ENCODE data around the gene TSBP1. TPM values are rescaled to one million over a fixed set of nuclear protein-coding genes. Genes with fewer than 3 reads are reported as not detected.

TSBP1 gene
- total and polyA plus RNA-seq, 4 experiments from 2014 or later = not detected

GRCh38 chr6:32393665-32394420, 22.1 kb upstream of the TSBP1 start:
- CTCF ChIA-PET (ENCODE audit: partially characterized antibody) = no interaction called here
- H3K36me3 Mint-ChIP-seq = no peaks in the 10 kb centered on the region
- no peak overlapping the region for H3K27ac ChIP-seq (ENCODE audit: low read depth, low read length)
- no peaks in the 10 kb centered on the region for H3K27me3 ChIP-seq (ENCODE audit: insufficient read depth, low read length)
- H3K4me3 Mint-ChIP-seq = no peak overlapping the region
- no peaks in the 10 kb centered on the region for H3K4me1 ChIP-seq (ENCODE audit: insufficient read depth, low read length)
- H3K9me3 Mint-ChIP-seq = no peaks in the 10 kb centered on the region
- POLR2A ChIA-PET (ENCODE audit: partially characterized antibody) = no interaction called here
- intact Hi-C loops (cut with micrococcal nuclease) = no loop called here
- H3K9me3 ChIP-seq (ENCODE audit: control insufficient read depth in 1 of 2, low read length in 2 of 2) = no peaks in the 10 kb centered on the region
- DNase-seq = no peak
- H3K27ac Mint-ChIP-seq = no peak overlapping the region
- no peaks in the 10 kb centered on the region for H3K36me3 ChIP-seq (ENCODE audit: insufficient read depth, low read length)
- peaks cover 11 to 13% of the 10 kb centered on the region in 2 donors for H3K27me3 Mint-ChIP-seq
- no peak overlapping the region for H3K4me3 ChIP-seq (ENCODE audit: low read length in 2 of 2)
- H3K4me1 Mint-ChIP-seq = no peaks in the 10 kb centered on the region

- H3K27me3 Mint-ChIP-seq = peaks cover 20 to 22% of the 10 kb centered on the region in 2 donors
- H3K27ac Mint-ChIP-seq = no peak overlapping the region
- intact Hi-C loops (cut with micrococcal nuclease) = no loop called here
- H3K4me1 Mint-ChIP-seq = no peaks in the 10 kb centered on the region
- DNase-seq = no peak
- POLR2A ChIA-PET (ENCODE audit: partially characterized antibody) = no interaction called here
- no peaks in the 10 kb centered on the region for H3K27me3 ChIP-seq (ENCODE audit: insufficient read depth, low read length)
- H3K4me1 ChIP-seq (ENCODE audit: insufficient read depth, low read length) = no peaks in the 10 kb centered on the region
- H3K9me3 Mint-ChIP-seq = no peaks in the 10 kb centered on the region
- CTCF ChIA-PET (ENCODE audit: partially characterized antibody) = no interaction called here
- no peaks in the 10 kb centered on the region for H3K36me3 Mint-ChIP-seq
- no peaks in the 10 kb centered on the region for H3K9me3 ChIP-seq (ENCODE audit: control insufficient read depth in 1 of 2, low read length in 2 of 2)
- no peaks in the 10 kb centered on the region for H3K36me3 ChIP-seq (ENCODE audit: insufficient read depth, low read length)
- H3K4me3 ChIP-seq (ENCODE audit: low read length in 2 of 2) = no peak overlapping the region
- no peak overlapping the region for H3K4me3 Mint-ChIP-seq
- no peak overlapping the region for H3K27ac ChIP-seq (ENCODE audit: low read depth, low read length)
Observed at GRCh38 chr6:32391505-32391904, 19.8 kb upstream of the TSBP1 start.

GRCh38 chr6:32387589-32388340, 16.1 kb upstream of the TSBP1 start:
- H3K9me3 Mint-ChIP-seq = no peaks in the 10 kb centered on the region
- H3K27me3 Mint-ChIP-seq = peaks cover 16 to 31% of the 10 kb centered on the region in 2 donors
- H3K27ac Mint-ChIP-seq = no peak overlapping the region
- H3K4me3 Mint-ChIP-seq = no peak overlapping the region
- H3K9me3 ChIP-seq (ENCODE audit: control insufficient read depth in 1 of 2, low read length in 2 of 2) = no peaks in the 10 kb centered on the region
- H3K36me3 Mint-ChIP-seq = no peaks in the 10 kb centered on the region
- H3K4me1 Mint-ChIP-seq = peaks cover 0 to 3% (median 0%) of the 10 kb centered on the region in 4 donors
- H3K36me3 ChIP-seq (ENCODE audit: insufficient read depth, low read length) = no peaks in the 10 kb centered on the region
- no peaks in the 10 kb centered on the region for H3K4me1 ChIP-seq (ENCODE audit: insufficient read depth, low read length)
- no peaks in the 10 kb centered on the region for H3K27me3 ChIP-seq (ENCODE audit: insufficient read depth, low read length)
- DNase-seq = no peak
- ChIA-PET POLR2A (ENCODE audit: partially characterized antibody) (no interaction called here), CTCF (ENCODE audit: partially characterized antibody) (interaction anchor here (0.8 to 1.5 kb wide), 3 partner anchors 17 to 181 kb away, joined by 3 read pairs; no protein-coding TSS in a partner anchor)
- no peak overlapping the region for H3K4me3 ChIP-seq (ENCODE audit: low read length in 2 of 2)
- intact Hi-C loops (cut with micrococcal nuclease) = no loop called here
- H3K27ac ChIP-seq (ENCODE audit: low read depth, low read length) = no peak overlapping the region

GRCh38 chr6:32386040-32386439, 14.3 kb upstream of the TSBP1 start:
- no peak for DNase-seq
- Histone ChIP-seq H3K9me3 (ENCODE audit: control insufficient read depth in 1 of 2, low read length in 2 of 2) (no peaks in the 10 kb centered on the region), H3K36me3 (ENCODE audit: insufficient read depth, low read length) (no peaks in the 10 kb centered on the region), H3K4me3 (ENCODE audit: low read length in 2 of 2) (no peak overlapping the region), H3K27me3 (ENCODE audit: insufficient read depth, low read length) (no peaks in the 10 kb centered on the region), H3K27ac (ENCODE audit: low read depth, low read length) (no peak overlapping the region), H3K4me1 (ENCODE audit: insufficient read depth, low read length) (no peaks in the 10 kb centered on the region)
- intact Hi-C loops (cut with micrococcal nuclease) = no loop called here
- Mint-ChIP-seq H3K9me3 (no peaks in the 10 kb centered on the region), H3K4me3 (no peak overlapping the region), H3K27ac (no peak overlapping the region), H3K4me1 (peaks cover 0 to 3% (median 0%) of the 10 kb centered on the region in 4 donors), H3K36me3 (no peaks in the 10 kb centered on the region), H3K27me3 (peaks cover 11 to 31% of the 10 kb centered on the region in 2 donors)
- CTCF ChIA-PET (ENCODE audit: partially characterized antibody) = interaction anchor here (0.6 to 0.7 kb wide), 2 partner anchors 27 to 172 kb away, joined by 3 read pairs; no protein-coding TSS in a partner anchor
- POLR2A ChIA-PET (ENCODE audit: partially characterized antibody) = no interaction called here

GRCh38 chr6:32382757-32383420, 11.2 kb upstream of the TSBP1 start:
- Mint-ChIP-seq H3K4me1 (peaks cover 0 to 3% (median 0%) of the 10 kb centered on the region in 4 donors), H3K36me3 (no peaks in the 10 kb centered on the region), H3K27ac (no peak overlapping the region), H3K4me3 (no peak overlapping the region), H3K27me3 (peaks cover 11 to 21% of the 10 kb centered on the region in 2 donors), H3K9me3 (no peaks in the 10 kb centered on the region)
- Histone ChIP-seq H3K36me3 (ENCODE audit: insufficient read depth, low read length) (no peaks in the 10 kb centered on the region), H3K27me3 (ENCODE audit: insufficient read depth, low read length) (no peaks in the 10 kb centered on the region), H3K9me3 (ENCODE audit: control insufficient read depth in 1 of 2, low read length in 2 of 2) (no peaks in the 10 kb centered on the region), H3K4me1 (ENCODE audit: insufficient read depth, low read length) (no peaks in the 10 kb centered on the region), H3K4me3 (ENCODE audit: low read length in 2 of 2) (no peak overlapping the region), H3K27ac (ENCODE audit: low read depth, low read length) (no peak overlapping the region)
- ChIA-PET POLR2A (ENCODE audit: partially characterized antibody) (no interaction called here), CTCF (ENCODE audit: partially characterized antibody) (no interaction called here)
- no peak for DNase-seq
- intact Hi-C loops (cut with micrococcal nuclease) = no loop called here

GRCh38 chr6:32379545-32379944, 7.8 kb upstream of the TSBP1 start:
- Histone ChIP-seq H3K27me3 (ENCODE audit: insufficient read depth, low read length) (peaks cover 13% of the 10 kb centered on the region), H3K9me3 (ENCODE audit: control insufficient read depth in 1 of 2, low read length in 2 of 2) (no peaks in the 10 kb centered on the region), H3K36me3 (ENCODE audit: insufficient read depth, low read length) (no peaks in the 10 kb centered on the region), H3K4me1 (ENCODE audit: insufficient read depth, low read length) (no peaks in the 10 kb centered on the region), H3K27ac (ENCODE audit: low read depth, low read length) (no peak overlapping the region), H3K4me3 (ENCODE audit: low read length in 2 of 2) (no peak overlapping the region)
- H3K27ac Mint-ChIP-seq = no peak overlapping the region
- ChIA-PET CTCF (ENCODE audit: partially characterized antibody) (no interaction called here), POLR2A (ENCODE audit: partially characterized antibody) (no interaction called here)
- H3K27me3 Mint-ChIP-seq = peaks cover 17 to 23% of the 10 kb centered on the region in 2 donors
- H3K4me3 Mint-ChIP-seq = no peak overlapping the region
- no peaks in the 10 kb centered on the region for H3K36me3 Mint-ChIP-seq
- intact Hi-C loops (cut with micrococcal nuclease) = no loop called here
- H3K9me3 Mint-ChIP-seq = no peaks in the 10 kb centered on the region
- DNase-seq = no peak
- H3K4me1 Mint-ChIP-seq = peaks cover 0 to 3% (median 0%) of the 10 kb centered on the region in 4 donors

All from CD4-positive, alpha-beta memory T cell (primary cell).